ENCODE measurements around the gene BPIFB1.
A peak's percentile ranks its signal among the peaks of the same experiment; 100 is the strongest.

The BPIFB1 gene

DNA sequence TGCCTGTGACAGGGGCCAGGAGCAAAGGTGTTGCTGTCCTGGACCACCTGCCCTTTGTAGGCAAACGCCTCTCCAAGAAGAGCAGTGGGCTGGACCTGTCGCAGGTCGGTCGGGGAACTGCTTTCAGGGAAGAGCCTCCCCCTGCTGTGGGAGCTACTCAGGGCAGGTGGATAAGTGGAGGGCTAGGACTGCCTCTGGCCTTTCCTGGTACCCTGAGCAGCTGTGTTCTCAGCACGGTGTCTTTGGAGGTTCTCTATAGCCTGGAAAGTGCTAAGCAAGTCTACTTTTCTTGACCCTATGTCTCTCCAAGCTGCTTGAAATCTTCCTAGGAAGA, 35.0 kb downstream of the BPIFB1 start:
- H3K36me3 ChIP-seq, result no peaks in the 10 kb centered on the region
- no peak for TF ChIP-seq Cebpa-rat (IDR thresholded peaks at IDR 0.05)
- H3K27me3 ChIP-seq, result no peaks in the 10 kb centered on the region
- H3K4me3 ChIP-seq, result no peak overlapping the region
- 0 out of 22 replicates have a peak, but pooled peaks cover 0 to 3% (median 0%) of the 10 kb centered on the region in 11 experiments for H4K20me1 ChIP-seq
- no peak overlapping the region for H3K4me2 ChIP-seq
- no peak overlapping the region for H3K9ac ChIP-seq
- H3K4me1 ChIP-seq, result peaks cover 2 to 25% (median 9%) of the 10 kb centered on the region in 10 experiments; a peak in 19 of 20 replicates
- H3K9me3 ChIP-seq (replicated peaks in 1 of 11), result no peaks in the 10 kb centered on the region
- no peak overlapping the region for H3K27ac ChIP-seq

DNA sequence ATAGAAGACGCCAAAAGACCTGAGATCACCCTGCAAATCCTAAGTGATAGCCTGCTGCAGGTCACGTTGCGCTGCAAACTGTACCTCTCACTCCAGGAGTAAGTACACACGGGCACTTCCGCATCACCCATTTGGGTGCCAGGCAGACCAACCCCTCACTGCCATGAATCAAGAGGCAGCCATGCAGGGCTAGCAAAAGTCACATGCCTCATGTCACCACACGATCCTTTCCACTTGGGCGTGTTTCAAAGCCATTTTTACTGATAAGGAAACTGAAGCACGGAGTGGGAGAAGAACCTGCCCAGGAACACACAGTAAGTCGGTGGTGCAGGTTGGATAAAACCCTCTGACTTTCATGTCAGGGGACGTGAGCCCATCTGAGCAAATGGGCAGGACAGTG, 37.0 kb downstream of the BPIFB1 start:
- H3K36me3 ChIP-seq, result no peaks in the 10 kb centered on the region
- H3K4me2 ChIP-seq, result peak overlapping the region in 2 of 11 experiments; percentile 12 to 25; a peak in 5 of 22 replicates
- H3K9ac ChIP-seq, result no peak overlapping the region
- H3K27ac ChIP-seq, result no peak overlapping the region
- H3K4me3 ChIP-seq, result no peak overlapping the region
- TF ChIP-seq Cebpa-rat (IDR thresholded peaks at IDR 0.05), result no peak
- H3K4me1 ChIP-seq, result peaks cover 0 to 32% (median 9%) of the 10 kb centered on the region in 10 experiments; a peak in 14 of 20 replicates
- 0 out of 22 replicates have a peak, but pooled peaks cover 0 to 3% (median 0%) of the 10 kb centered on the region in 11 experiments for H4K20me1 ChIP-seq
- H3K9me3 ChIP-seq (replicated peaks in 1 of 11), result no peaks in the 10 kb centered on the region
- no peaks in the 10 kb centered on the region for H3K27me3 ChIP-seq

DNA sequence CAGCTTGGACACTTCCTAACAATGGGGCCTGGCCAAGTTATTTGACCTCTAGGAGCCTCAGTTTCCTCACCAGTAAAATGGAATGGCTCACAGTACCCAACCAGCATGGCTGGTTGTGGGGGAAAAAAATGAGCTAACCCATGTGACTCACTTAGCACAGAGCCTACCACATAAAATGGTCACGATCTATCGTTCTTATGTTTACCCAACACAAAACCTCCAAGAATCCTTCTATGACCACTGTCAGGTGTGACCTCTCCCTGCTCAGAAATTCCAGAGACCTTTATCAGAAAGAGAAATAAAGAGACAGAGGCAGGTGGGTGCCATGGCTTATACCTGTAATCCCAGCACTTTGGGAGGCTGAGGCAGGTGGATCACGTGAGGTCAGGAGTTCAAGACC, 39.4 kb downstream of the BPIFB1 start:
- Histone ChIP-seq H3K9me3 (replicated peaks in 1 of 11) (no peaks in the 10 kb centered on the region), H4K20me1 (0 out of 22 replicates have a peak, but pooled peaks cover 0 to 3% (median 0%) of the 10 kb centered on the region in 11 experiments), H3K36me3 (no peaks in the 10 kb centered on the region), H3K27me3 (no peaks in the 10 kb centered on the region), H3K27ac (no peak overlapping the region), H3K4me1 (peaks cover 18 to 54% (median 30%) of the 10 kb centered on the region in 10 experiments), H3K9ac (no peak overlapping the region), H3K4me3 (no peak overlapping the region), H3K4me2 (no peak overlapping the region)
- no peak for TF ChIP-seq Cebpa-rat (IDR thresholded peaks at IDR 0.05)

- H3K27me3 ChIP-seq, result no peaks in the 10 kb centered on the region
- H3K9ac ChIP-seq, result no peak overlapping the region
- no peaks in the 10 kb centered on the region for H3K36me3 ChIP-seq
- no peak overlapping the region for H3K4me3 ChIP-seq
- H4K20me1 ChIP-seq, result 0 out of 22 replicates have a peak, but pooled peaks cover 0 to 3% (median 0%) of the 10 kb centered on the region in 11 experiments
- H3K9me3 ChIP-seq (replicated peaks in 1 of 11), result no peaks in the 10 kb centered on the region
- H3K4me1 ChIP-seq, result peaks cover 25 to 54% (median 34%) of the 10 kb centered on the region in 10 experiments
- H3K27ac ChIP-seq, result no peak overlapping the region
- TF ChIP-seq Cebpa-rat (IDR thresholded peaks at IDR 0.05), result no peak
- H3K4me2 ChIP-seq, result 0 out of 22 replicates have a peak overlapping the region, but pooled peaks of 1 of the 11 experiments have one; percentile 20
Measured at GRCh38 chr20:33323236-33323635, 40.2 kb downstream of the BPIFB1 start.

- no peak overlapping the region for H3K4me3 ChIP-seq
- H3K27me3 ChIP-seq, result no peaks in the 10 kb centered on the region; a peak in 1 of 22 replicates
- TF ChIP-seq Cebpa-rat (IDR thresholded peaks at IDR 0.05), result no peak
- H3K9ac ChIP-seq, result no peak overlapping the region
- H3K27ac ChIP-seq, result no peak overlapping the region
- H3K36me3 ChIP-seq, result no peaks in the 10 kb centered on the region
- peaks cover 0 to 8% (median 0%) of the 10 kb centered on the region in 11 experiments; a peak in 2 of 22 replicates for H4K20me1 ChIP-seq
- H3K4me1 ChIP-seq, result peaks cover 26 to 60% (median 46%) of the 10 kb centered on the region in 10 experiments
- peak overlapping the region; percentile 69 to 85 (median 76); a peak in 19 of 22 replicates for H3K4me2 ChIP-seq
- H3K9me3 ChIP-seq (replicated peaks in 1 of 11), result no peaks in the 10 kb centered on the region
Measured at GRCh38 chr20:33325350-33325749, 42.3 kb downstream of the BPIFB1 start.

DNA sequence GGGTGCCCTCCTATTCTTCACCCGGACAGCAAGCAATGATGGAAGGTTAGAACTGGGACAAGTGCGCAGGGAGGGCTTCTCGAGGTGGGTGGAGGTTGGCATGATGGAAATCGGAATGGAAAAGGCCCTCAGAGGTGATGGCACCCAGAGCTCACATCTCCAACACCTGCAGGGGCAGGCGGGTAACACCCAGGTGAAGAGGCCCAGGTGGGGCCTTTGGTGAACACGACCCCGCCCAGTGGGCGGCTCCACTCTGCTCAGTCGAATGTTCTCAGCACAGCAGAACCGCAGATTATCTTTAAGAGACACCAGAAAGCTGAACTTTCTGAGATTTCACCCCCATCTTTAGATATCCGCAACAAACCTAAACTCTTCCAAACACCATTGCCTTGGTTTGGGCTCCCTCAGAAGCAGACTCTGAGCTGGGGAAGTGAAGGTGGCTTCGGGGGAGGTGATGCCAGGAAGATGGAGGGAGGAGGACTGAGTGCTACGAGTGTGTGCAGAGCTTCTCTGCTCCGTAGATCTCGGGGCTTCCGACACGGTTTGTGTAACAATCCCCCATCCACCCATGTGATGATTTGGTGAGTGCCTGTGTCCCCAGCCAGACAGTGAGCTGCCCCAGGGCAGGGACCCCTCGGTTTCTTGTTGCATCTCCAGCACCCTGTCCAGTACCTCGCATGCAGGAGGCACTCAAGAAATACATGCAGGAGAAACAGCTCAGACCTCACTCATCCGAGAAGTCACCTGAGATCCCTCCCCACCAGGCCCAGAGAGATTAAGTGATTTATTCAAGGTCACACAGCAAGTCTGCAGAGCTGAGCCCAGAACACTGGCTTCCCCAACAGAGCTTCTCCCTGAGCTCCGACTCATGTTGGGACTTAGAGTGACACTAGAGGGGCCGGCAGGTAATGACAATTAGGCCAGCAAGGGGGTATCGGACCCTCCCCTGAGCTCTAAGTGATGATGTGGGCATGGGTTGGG, 45.4 kb downstream of the BPIFB1 start:
- Histone ChIP-seq H3K4me3 (no peak overlapping the region), H4K20me1 (peaks cover 0 to 8% (median 0%) of the 10 kb centered on the region in 11 experiments; a peak in 2 of 22 replicates), H3K27ac (no peak overlapping the region), H3K27me3 (peaks cover 0 to 12% (median 0%) of the 10 kb centered on the region in 11 experiments; a peak in 3 of 22 replicates), H3K9ac (no peak overlapping the region), H3K4me2 (peak overlapping the region in 3 of 11 experiments; percentile 10 to 77 (median 76); a peak in 5 of 22 replicates), H3K4me1 (peaks cover 26 to 71% (median 49%) of the 10 kb centered on the region in 10 experiments), H3K36me3 (no peaks in the 10 kb centered on the region), H3K9me3 (replicated peaks in 1 of 11) (no peaks in the 10 kb centered on the region)
- TF ChIP-seq Cebpa-rat (IDR thresholded peaks at IDR 0.05), result no peak

DNA sequence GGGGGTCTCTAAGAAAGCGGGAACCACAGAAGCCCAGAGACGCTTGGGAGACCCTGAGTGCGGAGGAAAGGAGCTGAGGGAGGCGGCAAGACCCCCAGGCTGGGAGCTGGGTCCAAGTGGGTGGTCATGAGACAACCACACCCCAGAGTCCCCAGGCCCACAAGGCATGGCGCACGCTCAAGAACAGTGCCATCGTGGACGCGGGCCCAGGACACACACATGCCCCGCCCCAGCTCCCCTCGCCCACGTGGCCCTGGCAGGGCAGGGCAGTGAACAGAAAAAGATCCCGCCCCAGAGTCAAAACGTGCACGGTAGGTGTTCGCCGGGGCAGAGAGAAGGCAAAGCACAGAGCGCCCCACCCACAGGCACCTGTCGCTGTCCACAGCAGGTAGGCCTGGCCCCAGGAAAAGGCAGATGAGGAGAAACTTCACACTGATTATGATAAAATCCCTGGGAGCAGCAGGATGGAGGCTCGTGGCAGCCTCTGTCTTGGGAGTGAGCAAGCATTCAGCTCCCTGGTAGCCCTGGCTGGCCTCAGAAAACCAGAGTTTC, 50.0 kb downstream of the BPIFB1 start:
- Histone ChIP-seq H3K27ac (no peak overlapping the region), H3K4me2 (no peak overlapping the region), H3K4me3 (no peak overlapping the region), H3K9me3 (replicated peaks in 1 of 11) (no peaks in the 10 kb centered on the region), H3K9ac (no peak overlapping the region), H3K36me3 (no peaks in the 10 kb centered on the region), H4K20me1 (peaks cover 0 to 14% (median 0%) of the 10 kb centered on the region in 11 experiments; a peak in 5 of 22 replicates), H3K4me1 (peaks cover 14 to 55% (median 39%) of the 10 kb centered on the region in 10 experiments), H3K27me3 (peaks cover 0 to 12% (median 0%) of the 10 kb centered on the region in 11 experiments; a peak in 3 of 22 replicates)
- TF ChIP-seq Cebpa-rat (IDR thresholded peaks at IDR 0.05), result no peak

GRCh38 chr20:33333616-33334015, 50.6 kb downstream of the BPIFB1 start:
- Histone ChIP-seq H3K27ac (no peak overlapping the region), H3K9me3 (replicated peaks in 1 of 11) (no peaks in the 10 kb centered on the region), H3K9ac (no peak overlapping the region), H4K20me1 (peaks cover 0 to 14% (median 0%) of the 10 kb centered on the region in 11 experiments; a peak in 5 of 22 replicates), H3K4me3 (no peak overlapping the region), H3K27me3 (peaks cover 0 to 12% (median 0%) of the 10 kb centered on the region in 11 experiments; a peak in 3 of 22 replicates), H3K4me1 (peaks cover 19 to 61% (median 46%) of the 10 kb centered on the region in 10 experiments), H3K4me2 (no peak overlapping the region), H3K36me3 (no peaks in the 10 kb centered on the region)
- TF ChIP-seq Cebpa-rat (IDR thresholded peaks at IDR 0.05), result no peak

GRCh38 chr20:33334111-33334510, 51.1 kb downstream of the BPIFB1 start:
- H3K27me3 ChIP-seq, result peaks cover 0 to 12% (median 0%) of the 10 kb centered on the region in 11 experiments; a peak in 2 of 22 replicates
- no peak overlapping the region for H3K4me3 ChIP-seq
- H3K4me1 ChIP-seq, result peaks cover 19 to 63% (median 51%) of the 10 kb centered on the region in 10 experiments
- no peak overlapping the region for H3K27ac ChIP-seq
- TF ChIP-seq Cebpa-rat (IDR thresholded peaks at IDR 0.05), result no peak
- H4K20me1 ChIP-seq, result peaks cover 0 to 14% (median 0%) of the 10 kb centered on the region in 11 experiments; a peak in 4 of 22 replicates
- H3K4me2 ChIP-seq, result no peak overlapping the region
- H3K9me3 ChIP-seq (replicated peaks in 1 of 11), result no peaks in the 10 kb centered on the region
- no peaks in the 10 kb centered on the region for H3K36me3 ChIP-seq
- H3K9ac ChIP-seq, result no peak overlapping the region
